WERI-Rb-1 (cell line): Measurements from ENCODE around the gene OGA.

Experiments
- DNase-seq: peaks from one replicate; pipeline ENCODE4 v3.0.0-alpha.2; 2020
- H3K27ac ChIP-seq: fragments of 250-450 bp; sonication (Bioruptor Pico); 2 replicates; pipeline ENCODE4 v1.5.1; 2020; ENCODE audit warnings: mild to moderate bottlenecking, moderate library complexity
- H3K27me3 ChIP-seq: fragments of 250-450 bp; sonication (Bioruptor Pico); 2 replicates; pipeline ENCODE4 v1.5.1; 2021; ENCODE audit warnings: mild to moderate bottlenecking, low read depth, moderate library complexity; ENCODE audit not compliant: insufficient read depth, severe bottlenecking
- H3K36me3 ChIP-seq: fragments of 250-450 bp; sonication (Bioruptor Pico); 2 replicates; pipeline ENCODE4 v1.5.1; 2020; ENCODE audit warnings: mild to moderate bottlenecking, moderate library complexity
- H3K4me3 ChIP-seq: 2 replicates; pipeline ENCODE4 v1.5.1; 2011; ENCODE audit warnings: low read depth, mild to moderate bottlenecking, control low read depth, low read length
- H3K9me3 ChIP-seq: fragments of 250-450 bp; sonication (Bioruptor Pico); 2 replicates; pipeline ENCODE4 v1.5.1; 2021; ENCODE audit warnings: mild to moderate bottlenecking, moderate library complexity; ENCODE audit not compliant: severe bottlenecking
- TF ChIP-seq, protein P1 (sequence below): IDR thresholded peaks from 2 replicates; pipeline ENCODE4 v1.5.1; 2011; ENCODE audit warnings: low read depth, mild to moderate bottlenecking, control low read depth, inconsistent platforms, low read length

Gene OGA

GRCh38 chr10:101843032-101844021 lies 25.1 kb upstream of the OGA start, which contains the start of gene KCNIP2:
TSS of gene KCNIP2 (minus strand) at chr10:101843800. CDS start at chr10:101843568, 232 bp downstream.
- DNase-seq, result peak; percentile 86
- no peaks in the 10 kb centered on the region for H3K9me3 ChIP-seq
- H3K27me3 ChIP-seq, result no peaks in the 10 kb centered on the region
- H3K4me3 ChIP-seq, result peak within 1 kb of the TSS; percentile 64
- TF ChIP-seq, protein P1, sequence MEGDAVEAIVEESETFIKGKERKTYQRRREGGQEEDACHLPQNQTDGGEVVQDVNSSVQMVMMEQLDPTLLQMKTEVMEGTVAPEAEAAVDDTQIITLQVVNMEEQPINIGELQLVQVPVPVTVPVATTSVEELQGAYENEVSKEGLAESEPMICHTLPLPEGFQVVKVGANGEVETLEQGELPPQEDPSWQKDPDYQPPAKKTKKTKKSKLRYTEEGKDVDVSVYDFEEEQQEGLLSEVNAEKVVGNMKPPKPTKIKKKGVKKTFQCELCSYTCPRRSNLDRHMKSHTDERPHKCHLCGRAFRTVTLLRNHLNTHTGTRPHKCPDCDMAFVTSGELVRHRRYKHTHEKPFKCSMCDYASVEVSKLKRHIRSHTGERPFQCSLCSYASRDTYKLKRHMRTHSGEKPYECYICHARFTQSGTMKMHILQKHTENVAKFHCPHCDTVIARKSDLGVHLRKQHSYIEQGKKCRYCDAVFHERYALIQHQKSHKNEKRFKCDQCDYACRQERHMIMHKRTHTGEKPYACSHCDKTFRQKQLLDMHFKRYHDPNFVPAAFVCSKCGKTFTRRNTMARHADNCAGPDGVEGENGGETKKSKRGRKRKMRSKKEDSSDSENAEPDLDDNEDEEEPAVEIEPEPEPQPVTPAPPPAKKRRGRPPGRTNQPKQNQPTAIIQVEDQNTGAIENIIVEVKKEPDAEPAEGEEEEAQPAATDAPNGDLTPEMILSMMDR, result peak; percentile 86
- H3K36me3 ChIP-seq, result peaks cover 2% of the 10 kb centered on the region; the same call in 1 of the 2 replicates
- H3K27ac ChIP-seq, result peak within 1 kb of the TSS; percentile 69

- Histone ChIP-seq H3K9me3 (no peaks in the 10 kb centered on the region), H3K27me3 (no peaks in the 10 kb centered on the region), H3K36me3 (0 out of 2 replicates have a peak, but pooled peaks cover 2% of the 10 kb centered on the region), H3K4me3 (no peak overlapping the region), H3K27ac (no peak overlapping the region)
- no peak for DNase-seq
- TF ChIP-seq, protein P1, result no peak
Observed at GRCh38 chr10:101841826-101842225, 23.6 kb upstream of the OGA start.

GRCh38 chr10:101840741-101841453 lies 22.7 kb upstream of the OGA start:
- H3K4me3 ChIP-seq, result no peak overlapping the region
- H3K27me3 ChIP-seq, result no peaks in the 10 kb centered on the region
- H3K27ac ChIP-seq, result no peak overlapping the region
- no peaks in the 10 kb centered on the region for H3K9me3 ChIP-seq
- 0 out of 2 replicates have a peak, but pooled peaks cover 2% of the 10 kb centered on the region for H3K36me3 ChIP-seq
- DNase-seq, result peak; percentile 85
- TF ChIP-seq, protein P1, result peak; percentile 95

GRCh38 chr10:101840102-101840684 lies 21.9 kb upstream of the OGA start:
- no peak for DNase-seq
- Histone ChIP-seq H3K36me3 (0 out of 2 replicates have a peak, but pooled peaks cover 2% of the 10 kb centered on the region), H3K27ac (no peak overlapping the region), H3K9me3 (no peaks in the 10 kb centered on the region), H3K4me3 (no peak overlapping the region), H3K27me3 (no peaks in the 10 kb centered on the region)
- TF ChIP-seq, protein P1, result no peak

GRCh38 chr10:101839416-101840063 lies 21.3 kb upstream of the OGA start:
- no peaks in the 10 kb centered on the region for H3K9me3 ChIP-seq
- DNase-seq, result no peak
- TF ChIP-seq, protein P1, result no peak
- H3K4me3 ChIP-seq, result no peak overlapping the region
- no peaks in the 10 kb centered on the region for H3K27me3 ChIP-seq
- peak overlapping the region; percentile 62; the same call in 1 of the 2 replicates for H3K27ac ChIP-seq
- 0 out of 2 replicates have a peak, but pooled peaks cover 2% of the 10 kb centered on the region for H3K36me3 ChIP-seq
